ENCODE results near the gene ARHGEF38. TPM values are rescaled to one million over a fixed set of nuclear protein-coding genes. Genes with fewer than 3 reads are reported as not detected.

ARHGEF38 gene
- total RNA-seq, 2 experiments from 2014 or later, result not detected

DNA sequence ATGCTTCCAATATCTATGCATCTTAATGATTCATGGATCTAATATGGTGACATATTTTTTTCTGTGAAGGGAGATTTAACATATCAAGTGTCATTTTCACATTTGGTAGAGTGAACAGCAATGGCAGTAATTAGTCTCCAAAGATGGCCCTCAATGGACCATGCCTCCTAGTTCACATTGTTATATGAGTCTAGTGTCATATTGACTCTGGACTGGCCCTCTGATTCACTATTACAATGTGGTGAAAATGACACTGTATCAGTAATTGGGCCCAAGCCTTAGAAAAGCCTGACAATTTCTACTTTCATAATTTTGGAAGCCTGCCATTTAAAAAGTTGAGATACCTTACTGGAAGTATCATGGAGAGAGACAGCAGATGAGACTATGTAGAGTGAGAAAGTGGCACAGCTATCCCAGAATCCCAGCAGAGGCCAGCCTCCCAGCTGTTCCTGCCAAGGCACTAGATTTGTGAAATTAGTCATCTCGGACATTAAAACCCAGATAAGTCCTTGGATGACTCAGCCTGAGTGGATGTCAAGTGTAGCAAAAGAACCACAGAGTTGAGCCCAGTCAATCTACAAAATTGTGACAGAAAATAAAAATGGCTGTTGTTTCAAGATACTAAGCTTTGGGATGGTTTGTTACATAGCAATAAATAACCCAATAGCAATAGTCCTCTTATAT is 68.4 kb downstream of the ARHGEF38 start:
- TF ChIP-seq, protein P1, sequence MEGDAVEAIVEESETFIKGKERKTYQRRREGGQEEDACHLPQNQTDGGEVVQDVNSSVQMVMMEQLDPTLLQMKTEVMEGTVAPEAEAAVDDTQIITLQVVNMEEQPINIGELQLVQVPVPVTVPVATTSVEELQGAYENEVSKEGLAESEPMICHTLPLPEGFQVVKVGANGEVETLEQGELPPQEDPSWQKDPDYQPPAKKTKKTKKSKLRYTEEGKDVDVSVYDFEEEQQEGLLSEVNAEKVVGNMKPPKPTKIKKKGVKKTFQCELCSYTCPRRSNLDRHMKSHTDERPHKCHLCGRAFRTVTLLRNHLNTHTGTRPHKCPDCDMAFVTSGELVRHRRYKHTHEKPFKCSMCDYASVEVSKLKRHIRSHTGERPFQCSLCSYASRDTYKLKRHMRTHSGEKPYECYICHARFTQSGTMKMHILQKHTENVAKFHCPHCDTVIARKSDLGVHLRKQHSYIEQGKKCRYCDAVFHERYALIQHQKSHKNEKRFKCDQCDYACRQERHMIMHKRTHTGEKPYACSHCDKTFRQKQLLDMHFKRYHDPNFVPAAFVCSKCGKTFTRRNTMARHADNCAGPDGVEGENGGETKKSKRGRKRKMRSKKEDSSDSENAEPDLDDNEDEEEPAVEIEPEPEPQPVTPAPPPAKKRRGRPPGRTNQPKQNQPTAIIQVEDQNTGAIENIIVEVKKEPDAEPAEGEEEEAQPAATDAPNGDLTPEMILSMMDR (IDR thresholded peaks at IDR 0.05), result no peak
- Histone ChIP-seq H3K4me3 (ENCODE audit: low read length) (no peak overlapping the region), H3K9me3 (ENCODE audit: control insufficient read depth in 1 of 2, insufficient read depth in 1 of 2, low read length in 2 of 2) (no peaks in the 10 kb centered on the region), H3K36me3 (ENCODE audit: insufficient read depth, low read length) (no peaks in the 10 kb centered on the region), H3K27ac (ENCODE audit: low read depth in 1 of 2, low read length in 2 of 2) (no peak overlapping the region), H3K27me3 (ENCODE audit: control insufficient read depth in 1 of 2, insufficient read depth in 2 of 2, low read length in 2 of 2) (peaks cover 0 to 10% of the 10 kb centered on the region in 2 experiments), H3K4me1 (ENCODE audit: insufficient read depth, low read length) (no peaks in the 10 kb centered on the region)
- intact Hi-C loops (cut with DNase I, micrococcal nuclease), result no loop called here
- ChIA-PET POLR2A (no interaction called here), CTCF (no interaction called here)
- no peaks in the 10 kb centered on the region for H3K9me3 Mint-ChIP-seq
- H3K27me3 Mint-ChIP-seq, result no peaks in the 10 kb centered on the region
- no peak overlapping the region for H3K4me3 Mint-ChIP-seq
- no peak for DNase-seq
- ATAC-seq (ENCODE audit: poor library complexity), result no peak
- no peak overlapping the region for H3K27ac Mint-ChIP-seq
- H3K4me1 Mint-ChIP-seq (ENCODE audit: low read depth), result no peaks in the 10 kb centered on the region
- H3K36me3 Mint-ChIP-seq (ENCODE audit: low read depth), result no peaks in the 10 kb centered on the region

DNA sequence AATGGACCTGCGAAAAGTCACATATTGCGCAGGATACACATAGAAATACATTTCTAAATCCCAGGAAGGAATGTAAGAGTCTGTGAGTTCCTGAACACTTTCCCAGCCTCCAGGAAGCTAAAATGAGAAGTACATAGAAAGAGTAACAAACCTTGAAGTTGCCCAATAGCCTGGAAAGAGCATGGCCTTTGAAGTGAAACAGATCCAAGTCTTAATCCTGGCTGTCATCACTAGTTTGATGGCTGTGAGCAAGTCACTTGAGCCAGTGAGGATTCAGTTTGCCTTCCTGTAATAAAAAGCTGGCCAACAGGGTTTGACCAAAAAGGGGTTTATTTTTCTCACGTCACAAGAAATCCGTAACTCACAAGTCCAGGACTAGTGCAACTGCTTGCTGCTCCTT is 69.8 kb downstream of the ARHGEF38 start:
- no peak for DNase-seq
- Mint-ChIP-seq H3K27ac (no peak overlapping the region), H3K4me1 (ENCODE audit: low read depth) (no peaks in the 10 kb centered on the region), H3K36me3 (ENCODE audit: low read depth) (no peaks in the 10 kb centered on the region), H3K27me3 (no peaks in the 10 kb centered on the region), H3K4me3 (no peak overlapping the region), H3K9me3 (no peaks in the 10 kb centered on the region)
- TF ChIP-seq, protein P1 (IDR thresholded peaks at IDR 0.05), result no peak
- POLR2A ChIA-PET, result no interaction called here
- no peak for ATAC-seq (ENCODE audit: poor library complexity)
- CTCF ChIA-PET, result no interaction called here
- H3K4me1 ChIP-seq (ENCODE audit: insufficient read depth, low read length), result no peaks in the 10 kb centered on the region
- H3K27ac ChIP-seq (ENCODE audit: low read depth in 1 of 2, low read length in 2 of 2), result no peak overlapping the region
- H3K4me3 ChIP-seq (ENCODE audit: low read length), result no peak overlapping the region
- peaks cover 0 to 10% of the 10 kb centered on the region in 2 experiments for H3K27me3 ChIP-seq (ENCODE audit: control insufficient read depth in 1 of 2, insufficient read depth in 2 of 2, low read length in 2 of 2)
- H3K9me3 ChIP-seq (ENCODE audit: control insufficient read depth in 1 of 2, insufficient read depth in 1 of 2, low read length in 2 of 2), result no peaks in the 10 kb centered on the region
- intact Hi-C loops (cut with DNase I, micrococcal nuclease), result no loop called here
- H3K36me3 ChIP-seq (ENCODE audit: insufficient read depth, low read length), result no peaks in the 10 kb centered on the region

DNA sequence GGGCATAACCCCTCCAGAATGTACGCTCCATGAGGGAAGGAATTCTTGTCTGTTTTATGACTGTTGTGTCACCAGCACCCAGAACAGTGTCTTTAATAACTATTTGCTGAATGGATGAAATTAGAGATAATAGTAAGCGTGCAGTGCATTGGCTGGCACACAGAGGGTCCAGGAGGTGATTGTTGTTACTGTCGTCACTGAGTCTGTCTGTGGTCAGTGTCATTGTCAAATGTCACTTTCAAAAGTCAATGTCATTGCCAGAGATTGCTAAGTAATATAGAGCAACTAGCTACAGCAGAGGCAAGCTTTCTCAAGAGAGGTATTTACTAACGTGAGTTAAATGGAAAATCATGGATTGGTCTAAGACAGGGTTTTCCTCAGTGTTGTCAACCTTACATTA is 70.7 kb downstream of the ARHGEF38 start:
- Mint-ChIP-seq H3K27me3 (no peaks in the 10 kb centered on the region), H3K9me3 (no peaks in the 10 kb centered on the region), H3K27ac (no peak overlapping the region), H3K4me1 (ENCODE audit: low read depth) (no peaks in the 10 kb centered on the region), H3K36me3 (ENCODE audit: low read depth) (no peaks in the 10 kb centered on the region), H3K4me3 (no peak overlapping the region)
- Histone ChIP-seq H3K9me3 (ENCODE audit: control insufficient read depth in 1 of 2, insufficient read depth in 1 of 2, low read length in 2 of 2) (no peaks in the 10 kb centered on the region), H3K36me3 (ENCODE audit: insufficient read depth, low read length) (no peaks in the 10 kb centered on the region), H3K4me1 (ENCODE audit: insufficient read depth, low read length) (no peaks in the 10 kb centered on the region), H3K27me3 (ENCODE audit: control insufficient read depth in 1 of 2, insufficient read depth in 2 of 2, low read length in 2 of 2) (peaks cover 0 to 10% of the 10 kb centered on the region in 2 experiments), H3K27ac (ENCODE audit: low read depth in 1 of 2, low read length in 2 of 2) (no peak overlapping the region), H3K4me3 (ENCODE audit: low read length) (no peak overlapping the region)
- no peak for ATAC-seq (ENCODE audit: poor library complexity)
- intact Hi-C loops (cut with DNase I, micrococcal nuclease), result no loop called here
- POLR2A ChIA-PET, result no interaction called here
- CTCF ChIA-PET, result no interaction called here
- TF ChIP-seq, protein P1 (IDR thresholded peaks at IDR 0.05), result no peak
- no peak for DNase-seq
